Skin epidermis (tissue), 12 donors: ENCODE measurements around the gene BMP4.

Experiments
- H3K27ac ChIP-seq, 21 experiments: fragments of 200-600 bp; sonication (generic) in 11 of 21; one replicate each; pipeline ENCODE4 v1.5.0; 2020; ENCODE audit warnings: mild to moderate bottlenecking in 3 of 21, inconsistent platforms in 2 of 21, moderate library complexity in 2 of 21
- H3K4me3 ChIP-seq, 7 experiments: fragments of 200-600 bp; sonication (generic) in 2 of 7; one replicate each; pipeline ENCODE4 v1.5.0; 2020; ENCODE audit warnings: inconsistent platforms in 2 of 7, mild to moderate bottlenecking in 2 of 7, moderate library complexity in 1 of 7

Gene BMP4

DNA sequence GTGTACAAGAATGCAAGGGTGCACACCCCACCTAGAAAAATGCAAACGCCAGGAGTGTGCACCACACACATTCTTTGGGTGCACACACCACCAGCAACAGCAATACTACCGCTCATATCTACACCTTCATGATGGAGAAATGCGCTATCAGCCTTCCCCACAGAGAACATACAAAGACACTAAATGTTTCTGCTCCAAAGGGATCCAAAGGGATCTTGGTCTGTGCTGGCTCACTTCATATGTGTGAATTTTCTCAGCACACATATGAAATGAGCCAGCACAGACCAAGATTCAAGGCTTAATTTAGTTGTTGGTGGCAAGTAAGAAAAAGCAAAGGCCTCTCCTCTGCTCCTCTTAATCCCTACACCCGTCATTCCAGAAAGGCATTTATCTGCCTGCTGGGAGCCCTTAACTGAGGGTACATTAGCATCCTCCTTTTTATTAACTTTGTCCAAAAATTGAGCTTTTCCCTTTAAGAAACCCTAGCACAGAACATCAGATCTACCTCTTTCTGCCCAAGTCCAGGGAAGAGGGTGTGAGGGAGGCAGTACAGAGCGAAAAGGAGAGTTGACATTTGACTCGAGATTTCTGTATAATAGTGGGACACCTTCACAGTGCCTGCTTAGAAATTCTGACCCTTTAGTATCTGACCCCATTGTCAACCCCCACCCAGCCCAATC is 8.3 kb downstream of the BMP4 start:
- no peak overlapping the region for H3K4me3 ChIP-seq

DNA sequence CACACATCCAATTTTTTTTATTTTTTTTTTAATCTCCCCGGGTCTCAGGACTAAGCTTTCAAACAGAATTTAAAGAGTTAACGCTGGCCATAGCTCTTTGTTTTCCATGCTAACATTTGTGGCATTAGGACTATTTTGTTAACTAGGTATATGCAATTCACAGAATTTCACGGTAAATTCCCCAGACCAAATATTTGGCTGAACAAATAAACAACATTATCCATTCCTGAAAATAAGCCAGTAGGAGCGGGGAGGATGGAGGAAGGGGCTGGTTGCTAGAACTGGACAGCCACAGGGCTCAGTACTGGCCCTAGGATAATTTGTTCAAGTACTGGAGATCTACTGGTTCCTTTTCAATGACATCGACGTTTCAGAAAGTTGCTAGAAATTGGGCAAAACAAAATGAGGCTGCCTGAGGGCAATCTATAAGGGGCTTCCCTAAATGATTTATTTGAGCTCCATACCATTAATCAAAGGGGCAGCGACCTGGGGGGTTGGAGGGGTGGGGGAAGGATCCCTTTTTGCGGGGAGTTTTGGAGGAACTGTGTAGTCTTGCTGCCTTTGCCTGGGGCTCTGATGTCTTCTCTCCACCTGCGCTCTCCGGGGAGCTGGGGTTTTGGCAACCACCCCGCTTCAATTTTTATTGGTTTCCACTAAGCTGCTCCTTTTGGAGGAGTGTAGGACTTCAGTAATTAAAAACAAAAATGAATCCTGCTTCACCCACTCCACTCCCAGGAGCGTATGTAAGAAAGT is 9.0 kb downstream of the BMP4 start:
- no peak overlapping the region for H3K27ac ChIP-seq
- H3K4me3 ChIP-seq: no peak overlapping the region

More for the DNA sequence above, 8.3 kb downstream of the BMP4 start:
- no peak overlapping the region for H3K27ac ChIP-seq

DNA sequence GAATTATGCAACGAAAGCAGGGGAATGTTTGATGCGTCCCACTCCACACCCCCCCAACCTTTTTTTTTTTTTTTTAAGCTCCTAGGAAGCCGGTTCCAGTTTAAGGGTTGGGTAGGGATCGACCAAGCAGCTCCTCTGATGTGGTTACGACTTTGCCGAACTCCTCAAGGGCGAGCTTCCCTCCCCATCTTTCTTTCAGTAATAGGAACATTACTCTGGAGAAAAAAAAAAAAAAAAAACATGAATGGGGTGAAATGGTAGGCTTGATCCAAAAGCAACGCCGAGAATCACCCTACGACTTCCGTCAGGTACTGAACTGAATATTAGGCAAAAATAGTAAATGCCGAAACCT is 9.6 kb downstream of the BMP4 start:
- H3K4me3 ChIP-seq: peak overlapping the region in 1 of 7 experiments; percentile 19

DNA sequence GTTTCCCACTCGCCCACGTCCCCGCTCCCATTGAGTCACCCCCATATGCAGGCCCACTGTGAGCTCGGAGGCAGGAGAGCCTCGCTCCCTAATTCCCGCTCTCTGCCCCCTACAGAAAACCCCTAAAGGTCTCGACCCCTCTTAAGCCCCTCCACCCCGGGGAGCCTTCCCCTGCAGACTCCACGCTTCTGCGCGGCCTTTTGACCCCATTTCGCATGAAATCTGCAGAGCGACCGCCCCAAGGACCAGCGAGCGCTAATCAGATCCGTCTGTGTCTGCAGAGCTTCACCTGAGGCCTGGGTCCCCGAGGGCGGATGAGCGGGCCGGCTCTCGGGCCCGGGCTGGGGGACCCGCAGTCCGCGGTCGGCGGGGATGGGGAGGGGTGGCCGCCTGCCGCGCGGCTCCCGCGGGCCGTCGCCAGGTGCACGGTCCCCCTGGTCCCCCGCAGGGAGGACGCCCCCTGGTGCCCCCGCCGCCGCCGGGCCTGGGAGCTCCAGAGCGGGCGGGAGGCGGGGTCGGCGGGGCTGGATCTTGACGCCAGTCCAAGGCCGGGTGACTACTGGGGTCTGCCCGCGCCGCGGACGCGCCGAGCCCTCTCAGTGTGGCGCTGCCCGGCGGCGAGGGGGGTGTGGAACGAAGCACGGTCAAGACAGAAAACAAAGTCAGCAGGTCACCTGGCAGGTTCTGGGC is 10.1 kb downstream of the BMP4 start:
- no peak overlapping the region for H3K27ac ChIP-seq

More for the DNA sequence above, 9.6 kb downstream of the BMP4 start:
- H3K27ac ChIP-seq: no peak overlapping the region

DNA sequence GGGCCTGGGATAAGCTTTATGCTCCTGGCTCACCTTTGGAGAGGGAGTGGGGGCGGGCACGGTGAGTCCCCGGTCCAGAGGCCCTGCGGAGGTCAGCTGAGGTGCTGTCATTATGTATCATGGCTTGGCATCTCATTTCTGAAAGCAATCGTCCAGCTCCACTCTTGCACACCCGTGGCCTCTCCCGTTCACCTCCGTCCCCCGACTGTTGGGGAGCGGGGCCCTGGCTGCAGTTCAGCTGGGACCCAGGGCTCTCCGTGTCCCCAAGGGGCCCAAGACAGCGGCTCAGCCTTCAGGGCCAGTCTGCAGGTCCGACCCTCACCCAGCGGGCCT is 10.6 kb downstream of the BMP4 start:
- H3K27ac ChIP-seq: no peak overlapping the region
- no peak overlapping the region for H3K4me3 ChIP-seq

More for the DNA sequence above, 10.1 kb downstream of the BMP4 start:
- peak overlapping the region in 1 of 7 experiments; percentile 19 for H3K4me3 ChIP-seq

DNA sequence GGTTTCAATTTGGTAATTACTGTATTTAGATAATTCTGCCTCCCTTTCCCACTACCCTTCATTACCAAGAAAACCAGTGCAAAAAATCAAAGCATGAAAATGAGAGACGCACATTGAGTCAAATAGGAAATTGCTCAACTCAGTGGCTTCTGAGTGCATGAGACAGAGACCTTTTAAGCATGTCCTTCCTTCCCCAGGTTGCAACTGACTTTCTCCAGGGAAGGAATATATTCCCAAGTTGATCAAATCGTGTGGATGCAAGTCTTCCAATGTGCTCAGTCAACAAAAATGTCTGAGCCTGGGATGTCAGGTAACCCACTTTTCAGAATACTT is 12.9 kb downstream of the BMP4 start:
- Histone ChIP-seq H3K27ac (no peak overlapping the region), H3K4me3 (no peak overlapping the region)

DNA sequence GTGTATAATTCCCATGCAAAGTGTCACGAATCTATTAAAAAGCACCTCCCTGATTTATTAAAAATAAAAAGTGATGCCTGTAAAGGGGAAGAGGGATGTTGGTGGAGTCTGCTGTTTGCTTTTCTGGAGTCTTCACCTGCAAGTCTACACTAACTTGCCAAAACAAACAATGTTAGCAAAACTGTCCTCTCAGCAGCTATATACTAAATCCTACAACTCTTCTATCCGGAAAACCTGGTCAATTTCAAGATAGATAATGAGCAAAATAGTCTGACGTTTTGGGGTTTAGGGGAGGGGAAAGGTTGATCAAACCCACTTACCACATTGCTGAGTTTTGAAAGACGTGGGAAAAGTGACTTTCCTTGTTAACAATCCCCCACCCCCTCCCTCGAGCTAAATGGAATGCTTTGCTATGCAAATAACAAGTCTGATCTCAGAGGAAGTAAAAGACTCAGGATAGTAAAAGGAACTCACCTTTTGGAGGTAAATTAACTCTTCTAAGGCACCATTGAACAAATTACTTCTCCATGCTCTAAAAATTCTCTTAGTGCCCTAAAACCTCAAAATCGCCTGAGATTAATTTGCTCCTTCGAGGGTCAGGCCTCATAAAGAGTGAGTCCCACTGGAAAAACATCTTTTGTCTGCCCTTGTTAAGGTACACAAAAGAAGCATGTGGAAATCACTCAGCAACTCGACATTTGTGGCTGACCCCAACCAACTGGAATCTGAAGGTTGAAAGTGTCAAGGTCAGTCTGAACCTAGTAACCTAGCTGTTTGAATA is 13.5 kb downstream of the BMP4 start:
- Histone ChIP-seq H3K4me3 (no peak overlapping the region), H3K27ac (no peak overlapping the region)

DNA sequence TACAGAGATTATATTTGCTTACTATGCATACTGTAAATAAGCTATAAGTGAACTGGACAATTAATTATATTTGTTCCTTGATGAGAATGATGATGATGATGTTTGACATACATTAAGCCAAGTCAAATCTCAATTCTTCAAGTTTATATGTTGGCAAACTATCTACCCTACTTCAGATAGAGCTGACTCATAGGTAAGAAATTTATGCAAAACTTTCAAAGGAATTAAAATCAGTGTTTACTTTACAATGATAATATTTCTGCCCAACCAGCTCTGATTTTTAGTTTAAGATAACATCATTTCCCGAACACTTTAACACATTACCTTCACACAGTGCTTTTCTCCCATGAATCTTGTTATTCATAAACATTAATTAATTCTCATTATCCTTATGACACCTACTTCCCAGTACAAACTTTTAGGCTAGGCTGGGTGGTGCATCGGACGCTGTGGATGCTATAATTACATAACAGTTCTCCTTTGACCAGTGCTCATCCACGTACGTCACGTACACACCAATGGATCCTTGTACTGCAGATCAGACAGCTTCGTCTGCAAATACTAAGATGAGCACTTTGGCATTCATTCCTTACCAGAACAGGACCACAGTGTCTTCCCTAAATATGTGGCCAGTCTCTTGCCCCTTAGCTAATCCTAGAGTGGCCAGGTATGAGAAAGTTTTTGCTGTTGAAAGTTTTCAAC is 18.3 kb downstream of the BMP4 start:
- H3K4me3 ChIP-seq: no peak overlapping the region
- no peak overlapping the region for H3K27ac ChIP-seq

DNA sequence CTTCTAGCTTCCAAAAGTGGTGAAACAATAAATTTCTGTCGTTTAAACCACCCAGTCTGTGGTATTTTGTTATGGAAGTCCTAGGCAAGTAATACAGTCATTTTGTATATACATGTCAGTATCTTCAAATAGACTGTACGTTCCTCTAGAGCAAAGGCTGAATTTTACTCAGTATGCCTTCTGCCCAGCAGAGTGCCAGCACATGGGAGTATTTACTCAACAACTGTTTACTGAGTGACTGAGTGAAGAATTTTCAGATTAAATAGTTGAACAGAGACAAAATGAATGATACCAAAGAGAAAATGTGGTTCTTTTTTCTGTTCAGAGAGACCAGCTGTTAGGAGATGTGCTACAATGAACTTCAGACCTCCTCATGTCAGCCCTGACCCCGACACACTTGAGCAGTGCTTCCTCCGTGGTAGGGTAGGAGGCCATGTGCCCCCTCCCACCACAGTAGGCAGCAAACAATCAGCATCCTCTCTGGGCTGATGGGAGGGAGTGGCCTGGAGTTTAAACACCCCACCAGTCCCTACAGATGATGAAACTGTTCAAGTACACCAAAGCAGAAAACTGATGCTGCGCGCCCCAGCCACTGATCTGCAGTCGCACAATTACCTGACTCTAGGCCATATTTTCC is 21.7 kb downstream of the BMP4 start:
- Histone ChIP-seq H3K4me3 (no peak overlapping the region), H3K27ac (no peak overlapping the region)

DNA sequence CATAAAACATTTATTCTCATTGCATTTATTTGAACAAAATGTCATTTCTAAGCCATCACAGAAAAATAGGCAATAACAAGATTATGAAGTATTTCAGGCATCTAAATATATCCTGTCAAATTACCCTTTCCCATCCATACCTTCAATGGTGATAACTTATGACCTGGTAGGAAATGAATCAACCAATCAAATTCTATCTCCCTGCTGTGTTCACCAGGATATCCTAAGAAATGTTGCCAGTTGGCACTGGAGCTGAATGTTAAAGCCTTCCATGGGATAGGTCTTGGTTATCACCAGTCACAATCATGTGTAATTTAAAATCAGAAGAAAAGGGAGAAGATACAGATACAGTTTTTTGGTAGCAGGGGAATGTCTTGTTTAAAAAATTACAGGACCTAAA is 23.7 kb downstream of the BMP4 start:
- no peak overlapping the region for H3K27ac ChIP-seq

DNA sequence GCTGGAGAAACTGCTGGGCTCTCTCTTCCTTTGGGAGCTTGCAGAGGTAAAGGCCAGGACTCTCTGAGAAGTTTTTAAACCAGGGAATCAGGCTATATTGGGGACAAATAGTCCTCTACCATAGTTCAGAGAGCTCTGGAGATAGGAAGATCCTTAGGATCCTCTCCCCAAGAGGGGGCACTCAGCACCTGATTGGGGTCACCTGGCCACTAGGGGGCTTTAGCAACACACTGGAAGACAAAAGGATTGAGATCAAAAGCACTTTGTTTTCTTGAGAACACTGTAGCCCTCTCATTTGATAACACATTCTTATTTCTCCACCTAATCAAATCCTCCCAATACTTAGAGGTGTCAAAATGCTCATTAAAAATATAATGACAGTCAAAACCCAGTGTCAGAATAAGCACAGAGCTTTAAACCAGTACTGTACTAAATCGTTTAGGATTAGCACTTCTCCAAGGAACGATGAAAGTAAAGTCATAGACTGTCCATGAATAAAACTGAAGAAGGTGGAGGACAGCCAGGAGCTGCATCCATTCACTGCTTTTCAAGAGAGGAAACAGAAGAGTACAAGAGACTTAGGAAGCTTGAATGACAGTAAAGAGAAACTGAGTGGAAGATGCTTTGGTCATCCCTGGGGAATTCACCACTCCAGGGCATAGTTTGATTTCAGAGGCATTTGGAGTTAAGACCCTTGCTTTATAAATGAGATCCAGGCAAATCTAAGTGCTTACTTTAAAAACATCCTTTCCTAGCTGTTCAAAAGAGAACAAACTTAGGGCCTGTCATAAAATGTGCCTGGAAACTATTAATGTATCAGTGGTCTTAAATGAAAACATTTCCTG is 26.5 kb downstream of the BMP4 start:
- Histone ChIP-seq H3K27ac (no peak overlapping the region), H3K4me3 (no peak overlapping the region)

More for the DNA sequence above, 23.7 kb downstream of the BMP4 start:
- no peak overlapping the region for H3K4me3 ChIP-seq

DNA sequence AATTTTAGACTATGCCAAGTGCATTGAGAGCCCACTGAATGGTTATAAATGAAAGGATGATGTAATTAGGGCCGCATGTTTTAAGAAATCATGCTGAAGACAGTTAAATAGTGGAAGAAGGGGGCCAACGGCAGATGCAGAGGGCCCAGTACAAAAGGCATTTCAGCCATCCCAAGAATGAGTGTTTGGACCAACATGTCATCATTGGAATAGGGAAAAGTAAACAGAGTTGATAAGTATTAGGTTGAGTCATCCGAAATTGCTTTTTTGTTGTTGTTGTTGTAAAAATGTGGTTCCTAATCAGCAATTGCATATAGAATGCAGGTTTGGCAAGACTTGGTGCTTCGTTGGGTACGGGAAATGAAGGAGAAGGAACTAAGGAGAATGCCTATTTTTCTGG is 29.5 kb downstream of the BMP4 start:
- Histone ChIP-seq H3K4me3 (no peak overlapping the region), H3K27ac (no peak overlapping the region)

DNA sequence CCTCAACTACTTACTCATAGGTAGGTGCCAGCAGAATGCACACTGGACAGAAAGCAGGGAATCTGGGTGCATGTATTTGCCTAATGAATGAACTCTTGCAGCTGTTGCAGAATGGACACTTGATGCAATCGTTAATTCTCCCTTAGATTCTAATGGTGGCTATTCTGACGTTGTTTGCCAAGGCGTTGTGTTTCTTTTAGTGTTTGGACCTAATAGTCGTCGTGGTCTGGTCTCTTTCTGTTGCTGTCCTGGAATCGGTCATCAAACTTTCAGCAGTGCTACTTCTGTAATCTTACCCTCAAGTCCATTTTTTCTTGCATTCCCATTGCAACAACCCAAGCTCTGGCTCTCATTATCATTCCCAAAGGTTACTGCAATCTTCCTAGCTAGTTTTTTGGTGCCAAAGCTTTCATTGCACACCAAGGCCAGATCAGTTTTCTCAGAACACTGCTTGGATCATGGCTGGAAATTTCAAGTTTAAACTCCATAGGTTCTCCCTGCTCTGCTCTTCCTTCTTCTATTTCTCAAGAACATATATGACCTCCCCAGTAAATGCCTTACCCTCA is 31.3 kb downstream of the BMP4 start:
- H3K4me3 ChIP-seq: no peak overlapping the region
- H3K27ac ChIP-seq: no peak overlapping the region

DNA sequence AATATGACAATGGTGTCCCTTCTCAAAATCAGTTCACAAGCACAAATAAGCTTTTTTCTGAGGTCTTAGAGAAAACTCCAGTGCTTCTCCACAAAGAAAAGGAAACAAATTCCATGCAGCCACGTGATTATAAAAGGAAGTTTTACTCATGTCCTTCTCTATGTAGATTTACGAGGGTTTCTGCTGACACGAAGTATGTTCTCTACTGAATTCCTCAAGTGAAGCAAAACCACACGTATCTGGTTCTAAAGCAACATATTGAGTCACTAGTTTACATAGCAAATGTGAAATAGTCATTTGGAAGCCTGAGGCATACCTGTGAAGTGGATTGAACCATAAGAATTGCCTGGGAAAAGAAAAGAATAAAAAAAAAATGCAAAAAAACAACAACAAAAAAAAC is 31.9 kb downstream of the BMP4 start:
- Histone ChIP-seq H3K4me3 (no peak overlapping the region), H3K27ac (no peak overlapping the region)

DNA sequence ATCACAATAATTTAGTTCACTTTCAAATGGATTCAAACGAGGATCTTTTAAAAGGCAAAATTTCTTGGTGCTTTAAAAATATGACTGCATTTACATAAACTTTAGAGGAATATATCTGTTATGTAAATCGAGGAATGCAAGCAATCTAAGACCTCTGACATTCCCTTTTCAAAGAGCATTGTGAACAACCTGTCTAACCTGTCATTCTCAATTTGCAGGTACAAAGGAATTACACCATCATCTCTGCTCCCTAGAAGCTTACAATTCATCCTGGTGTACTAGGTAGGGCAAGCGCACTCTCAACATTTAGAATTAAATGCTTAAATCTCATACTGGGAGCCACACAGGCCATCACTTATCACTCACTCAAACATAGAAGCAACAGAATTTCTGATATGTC is 35.6 kb downstream of the BMP4 start:
- Histone ChIP-seq H3K27ac (no peak overlapping the region), H3K4me3 (no peak overlapping the region)

DNA sequence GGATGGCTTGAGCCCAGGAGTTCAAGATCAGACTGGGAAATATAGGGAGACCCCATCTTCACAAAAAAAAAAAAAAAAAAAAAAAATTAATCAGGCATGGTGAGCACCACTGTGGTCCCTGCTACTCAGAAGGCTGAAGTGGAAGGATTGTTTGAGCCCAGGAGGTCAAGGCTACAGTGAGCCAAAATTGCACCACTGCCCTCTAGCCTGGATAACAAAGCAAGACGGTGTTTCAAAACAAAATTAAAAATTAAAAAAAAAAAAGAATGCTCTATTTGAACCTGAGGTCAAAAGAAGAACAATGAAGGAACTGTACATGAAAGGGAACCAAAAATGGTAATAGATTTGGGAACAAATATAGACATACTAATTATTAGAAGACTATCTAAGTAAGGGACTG is 40.4 kb downstream of the BMP4 start:
- no peak overlapping the region for H3K27ac ChIP-seq
- no peak overlapping the region for H3K4me3 ChIP-seq

DNA sequence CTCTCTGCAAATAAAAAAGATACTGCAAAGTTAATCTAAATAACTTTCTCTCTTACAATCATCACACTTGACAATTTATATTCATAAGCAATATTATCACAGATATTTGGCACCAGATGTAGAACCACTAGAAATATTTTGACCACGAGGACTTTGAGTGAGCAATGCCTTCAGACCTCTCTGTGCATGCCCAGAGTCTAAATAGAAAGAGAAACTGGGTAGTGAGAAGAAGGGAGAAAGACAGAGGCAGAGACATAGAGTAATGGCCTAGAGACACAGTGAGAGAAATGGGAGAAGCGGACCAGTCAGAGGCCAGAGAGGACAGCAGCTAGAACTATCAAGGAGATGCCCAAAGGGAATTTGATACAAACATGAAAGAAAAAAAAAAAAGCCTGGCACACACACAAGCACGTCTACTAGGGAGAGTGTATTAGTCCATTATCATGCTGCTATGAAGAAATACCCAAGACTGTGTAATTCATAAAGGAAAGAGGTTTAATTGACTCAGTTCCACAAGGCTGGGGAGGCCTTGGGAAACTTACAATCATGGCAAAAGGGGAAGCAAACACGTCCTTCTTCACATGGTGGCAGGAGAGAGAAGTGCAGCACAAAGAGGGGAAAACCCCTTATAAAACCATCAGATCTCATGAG is 41.1 kb downstream of the BMP4 start:
- no peak overlapping the region for H3K4me3 ChIP-seq
- H3K27ac ChIP-seq: no peak overlapping the region

DNA sequence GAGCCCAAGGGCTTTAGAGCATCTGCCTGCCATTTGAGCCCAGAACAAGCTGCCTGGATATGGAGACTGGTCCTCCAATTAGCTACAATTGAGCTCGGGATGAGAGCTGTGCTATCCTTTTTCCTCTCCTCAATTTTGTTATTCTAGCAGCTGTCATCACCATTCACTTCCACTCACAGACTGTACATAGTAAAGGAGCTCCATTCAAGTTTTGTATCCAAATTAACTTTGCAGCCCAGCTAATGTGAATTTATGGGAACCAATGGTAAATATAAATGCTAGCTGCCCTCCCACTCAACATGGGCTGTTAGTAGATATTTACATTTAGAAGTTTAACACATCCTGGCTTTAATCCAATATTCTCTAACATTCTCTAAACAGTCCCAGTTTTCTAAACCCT is 44.6 kb downstream of the BMP4 start:
- Histone ChIP-seq H3K4me3 (no peak overlapping the region), H3K27ac (no peak overlapping the region)
